SK-N-SH (cell line): Measurements from ENCODE around the gene NKIRAS1.

Source experiments
- ELF1 ChIP-seq: IDR thresholded peaks from 2 replicates; pipeline ENCODE4 v1.4.0; 2012
- EP300 ChIP-seq, 2 experiments: IDR thresholded peaks; 2 replicates each; pipeline versions ENCODE4 v1.4.0 to v1.6.1; 2012; ENCODE audit warnings: borderline replicate concordance in 1 of 2, low read depth in 1 of 2, low read length in 1 of 2
- JUND ChIP-seq: IDR thresholded peaks from 2 replicates; pipeline ENCODE4 v1.4.0; 2012
- POLR2AphosphoS5 ChIP-seq: IDR thresholded peaks from 2 replicates; pipeline ENCODE4 v1.6.1; 2012; ENCODE audit warnings: low read depth, low read length
- SMC3 ChIP-seq: IDR thresholded peaks from 2 replicates; pipeline ENCODE4 v1.6.1; 2012; ENCODE audit warnings: low read depth, low read length, improper control_type of control experiment
- TF ChIP-seq, protein P1 (sequence below): IDR thresholded peaks from 2 replicates; pipeline ENCODE4 v1.4.0; 2012; ENCODE audit warnings: low read depth
- TF ChIP-seq, protein P2 (sequence below): fragments of 200-600 bp; sonication (generic); IDR thresholded peaks from 2 replicates; pipeline ENCODE4 v1.6.1; 2017; ENCODE audit warnings: antibody characterized with exemption, mild to moderate bottlenecking, moderate library complexity
- TF ChIP-seq, protein P3 (sequence below): fragments of 150-350 bp; IDR thresholded peaks from 2 replicates; pipeline ENCODE4 v1.6.1; 2016; ENCODE audit warnings: mild to moderate bottlenecking, low read depth, low read length

DNA sequence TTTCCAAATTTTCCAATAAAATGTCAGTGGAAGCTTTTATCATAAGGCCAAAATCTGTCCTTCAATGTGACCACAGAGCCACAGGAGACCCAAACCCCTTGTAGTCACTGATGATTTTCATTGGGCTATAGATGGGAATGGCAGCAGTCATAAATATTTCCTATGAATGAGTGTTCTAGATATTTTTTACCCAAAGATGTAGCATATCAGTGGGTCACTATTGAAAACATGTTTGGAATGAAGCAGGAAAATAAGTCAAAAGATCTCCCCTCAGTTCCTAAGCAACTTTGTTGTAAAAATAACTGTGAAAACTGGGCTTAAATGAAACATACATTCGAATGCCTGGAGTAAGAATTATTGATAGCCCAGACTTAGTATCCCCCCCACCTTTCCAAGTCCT is 49.0 kb downstream of the NKIRAS1 start:
- TF ChIP-seq JUND (no peak), ELF1 (no peak), SMC3 (no peak), POLR2AphosphoS5 (no peak), EP300 (IDR thresholded peaks at IDR 0.05; ENCODE audit: borderline replicate concordance in 1 of 2, low read depth in 1 of 2, low read length in 1 of 2) (no peak)
- TF ChIP-seq, protein P1, sequence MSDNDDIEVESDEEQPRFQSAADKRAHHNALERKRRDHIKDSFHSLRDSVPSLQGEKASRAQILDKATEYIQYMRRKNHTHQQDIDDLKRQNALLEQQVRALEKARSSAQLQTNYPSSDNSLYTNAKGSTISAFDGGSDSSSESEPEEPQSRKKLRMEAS = no peak
- TF ChIP-seq, protein P2, sequence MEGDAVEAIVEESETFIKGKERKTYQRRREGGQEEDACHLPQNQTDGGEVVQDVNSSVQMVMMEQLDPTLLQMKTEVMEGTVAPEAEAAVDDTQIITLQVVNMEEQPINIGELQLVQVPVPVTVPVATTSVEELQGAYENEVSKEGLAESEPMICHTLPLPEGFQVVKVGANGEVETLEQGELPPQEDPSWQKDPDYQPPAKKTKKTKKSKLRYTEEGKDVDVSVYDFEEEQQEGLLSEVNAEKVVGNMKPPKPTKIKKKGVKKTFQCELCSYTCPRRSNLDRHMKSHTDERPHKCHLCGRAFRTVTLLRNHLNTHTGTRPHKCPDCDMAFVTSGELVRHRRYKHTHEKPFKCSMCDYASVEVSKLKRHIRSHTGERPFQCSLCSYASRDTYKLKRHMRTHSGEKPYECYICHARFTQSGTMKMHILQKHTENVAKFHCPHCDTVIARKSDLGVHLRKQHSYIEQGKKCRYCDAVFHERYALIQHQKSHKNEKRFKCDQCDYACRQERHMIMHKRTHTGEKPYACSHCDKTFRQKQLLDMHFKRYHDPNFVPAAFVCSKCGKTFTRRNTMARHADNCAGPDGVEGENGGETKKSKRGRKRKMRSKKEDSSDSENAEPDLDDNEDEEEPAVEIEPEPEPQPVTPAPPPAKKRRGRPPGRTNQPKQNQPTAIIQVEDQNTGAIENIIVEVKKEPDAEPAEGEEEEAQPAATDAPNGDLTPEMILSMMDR = no peak
- TF ChIP-seq, protein P3, sequence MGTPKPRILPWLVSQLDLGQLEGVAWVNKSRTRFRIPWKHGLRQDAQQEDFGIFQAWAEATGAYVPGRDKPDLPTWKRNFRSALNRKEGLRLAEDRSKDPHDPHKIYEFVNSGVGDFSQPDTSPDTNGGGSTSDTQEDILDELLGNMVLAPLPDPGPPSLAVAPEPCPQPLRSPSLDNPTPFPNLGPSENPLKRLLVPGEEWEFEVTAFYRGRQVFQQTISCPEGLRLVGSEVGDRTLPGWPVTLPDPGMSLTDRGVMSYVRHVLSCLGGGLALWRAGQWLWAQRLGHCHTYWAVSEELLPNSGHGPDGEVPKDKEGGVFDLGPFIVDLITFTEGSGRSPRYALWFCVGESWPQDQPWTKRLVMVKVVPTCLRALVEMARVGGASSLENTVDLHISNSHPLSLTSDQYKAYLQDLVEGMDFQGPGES = no peak
